HL-60 (cell line): ENCODE results near the gene ATXN7L3.

Experiments
- DNase-seq, 2 experiments: peaks; one replicate each; pipeline ENCODE4 v3.0.0-alpha.2; 2010 to 2020; ENCODE audit warnings: low read depth in 1 of 2, low spot score in 1 of 2
- H3K27ac ChIP-seq: fragments of 250-450 bp; sonication (Bioruptor Pico); replicated peaks from 2 replicates; pipeline ENCODE4 v1.5.1; 2020; ENCODE audit warnings: mild to moderate bottlenecking, moderate library complexity
- H3K27me3 ChIP-seq: fragments of 250-450 bp; sonication (Bioruptor Pico); 2 replicates; pipeline ENCODE4 v1.5.1; 2021; ENCODE audit warnings: mild to moderate bottlenecking, moderate library complexity; ENCODE audit not compliant: insufficient read depth, poor library complexity, severe bottlenecking
- H3K4me3 ChIP-seq: replicated peaks from 2 replicates; pipeline ENCODE4 v1.5.1; 2011; ENCODE audit warnings: mild to moderate bottlenecking, control low read depth, low read length; ENCODE audit not compliant: insufficient read depth
- GABPA ChIP-seq: IDR thresholded peaks from 2 replicates; pipeline ENCODE4 v1.6.1; 2012; ENCODE audit warnings: low read depth
- POLR2AphosphoS5 ChIP-seq: IDR thresholded peaks from 2 replicates; pipeline ENCODE4 v1.6.1; 2012; ENCODE audit warnings: low read depth
- SPI1 ChIP-seq: IDR thresholded peaks from 2 replicates; pipeline ENCODE4 v1.6.1; 2012; ENCODE audit warnings: low read depth, mild to moderate bottlenecking, borderline replicate concordance
- TF ChIP-seq, protein P1 (sequence below): IDR thresholded peaks from 2 replicates; pipeline ENCODE4 v1.6.1; 2012; ENCODE audit warnings: low read depth; ENCODE audit not compliant: insufficient replicate concordance
- TF ChIP-seq, protein P2 (sequence below): IDR thresholded peaks from one replicate; pipeline ENCODE4 v1.5.1; 2011; ENCODE audit warnings: low read length, control low read depth, inconsistent platforms; ENCODE audit not compliant: insufficient read depth

ATXN7L3 gene

DNA sequence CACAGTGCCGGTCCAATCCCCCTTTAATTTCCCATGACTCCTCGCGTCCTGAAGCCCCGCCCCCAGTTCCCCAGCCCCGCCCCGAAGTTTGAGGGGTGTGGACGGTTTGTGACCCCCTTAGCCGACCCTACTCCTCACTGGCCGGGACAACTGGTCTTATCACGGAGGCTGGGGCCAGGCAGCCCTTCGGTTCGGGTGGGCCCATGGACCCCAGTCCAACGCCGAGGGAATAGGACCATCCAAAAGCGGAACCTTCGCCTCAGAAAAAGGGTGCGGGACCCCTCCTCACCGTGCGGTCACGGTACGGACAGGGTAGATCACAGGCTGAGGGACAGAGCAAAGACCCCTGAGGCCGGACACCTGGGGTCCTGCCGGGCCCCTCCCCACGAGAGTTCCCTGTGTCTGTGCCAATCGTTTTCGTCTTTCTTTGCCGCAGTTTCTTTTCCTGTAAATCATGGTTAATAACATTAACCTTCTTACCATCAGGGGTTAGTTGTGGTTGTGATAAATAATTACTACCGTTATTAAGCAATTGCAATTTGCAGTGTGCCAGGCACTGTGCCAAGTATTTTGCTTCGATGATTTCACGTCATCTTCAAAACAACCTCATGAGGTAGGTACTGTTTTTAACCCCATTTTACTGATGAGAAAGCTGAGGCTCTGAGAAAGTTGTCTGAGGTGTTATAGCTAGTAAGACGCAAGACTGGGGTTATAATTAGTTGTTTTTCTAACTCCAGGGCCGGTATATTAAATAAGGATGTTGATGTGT, 12.4 kb downstream of the ATXN7L3 start:
- H3K27ac ChIP-seq, result peak overlapping the region; percentile 99
- DNase-seq, result no peak
- peak overlapping the region; percentile 90 for H3K4me3 ChIP-seq
- TF ChIP-seq, protein P1, sequence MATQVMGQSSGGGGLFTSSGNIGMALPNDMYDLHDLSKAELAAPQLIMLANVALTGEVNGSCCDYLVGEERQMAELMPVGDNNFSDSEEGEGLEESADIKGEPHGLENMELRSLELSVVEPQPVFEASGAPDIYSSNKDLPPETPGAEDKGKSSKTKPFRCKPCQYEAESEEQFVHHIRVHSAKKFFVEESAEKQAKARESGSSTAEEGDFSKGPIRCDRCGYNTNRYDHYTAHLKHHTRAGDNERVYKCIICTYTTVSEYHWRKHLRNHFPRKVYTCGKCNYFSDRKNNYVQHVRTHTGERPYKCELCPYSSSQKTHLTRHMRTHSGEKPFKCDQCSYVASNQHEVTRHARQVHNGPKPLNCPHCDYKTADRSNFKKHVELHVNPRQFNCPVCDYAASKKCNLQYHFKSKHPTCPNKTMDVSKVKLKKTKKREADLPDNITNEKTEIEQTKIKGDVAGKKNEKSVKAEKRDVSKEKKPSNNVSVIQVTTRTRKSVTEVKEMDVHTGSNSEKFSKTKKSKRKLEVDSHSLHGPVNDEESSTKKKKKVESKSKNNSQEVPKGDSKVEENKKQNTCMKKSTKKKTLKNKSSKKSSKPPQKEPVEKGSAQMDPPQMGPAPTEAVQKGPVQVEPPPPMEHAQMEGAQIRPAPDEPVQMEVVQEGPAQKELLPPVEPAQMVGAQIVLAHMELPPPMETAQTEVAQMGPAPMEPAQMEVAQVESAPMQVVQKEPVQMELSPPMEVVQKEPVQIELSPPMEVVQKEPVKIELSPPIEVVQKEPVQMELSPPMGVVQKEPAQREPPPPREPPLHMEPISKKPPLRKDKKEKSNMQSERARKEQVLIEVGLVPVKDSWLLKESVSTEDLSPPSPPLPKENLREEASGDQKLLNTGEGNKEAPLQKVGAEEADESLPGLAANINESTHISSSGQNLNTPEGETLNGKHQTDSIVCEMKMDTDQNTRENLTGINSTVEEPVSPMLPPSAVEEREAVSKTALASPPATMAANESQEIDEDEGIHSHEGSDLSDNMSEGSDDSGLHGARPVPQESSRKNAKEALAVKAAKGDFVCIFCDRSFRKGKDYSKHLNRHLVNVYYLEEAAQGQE, result no peak
- no peak for TF ChIP-seq SPI1
- TF ChIP-seq, protein P2, sequence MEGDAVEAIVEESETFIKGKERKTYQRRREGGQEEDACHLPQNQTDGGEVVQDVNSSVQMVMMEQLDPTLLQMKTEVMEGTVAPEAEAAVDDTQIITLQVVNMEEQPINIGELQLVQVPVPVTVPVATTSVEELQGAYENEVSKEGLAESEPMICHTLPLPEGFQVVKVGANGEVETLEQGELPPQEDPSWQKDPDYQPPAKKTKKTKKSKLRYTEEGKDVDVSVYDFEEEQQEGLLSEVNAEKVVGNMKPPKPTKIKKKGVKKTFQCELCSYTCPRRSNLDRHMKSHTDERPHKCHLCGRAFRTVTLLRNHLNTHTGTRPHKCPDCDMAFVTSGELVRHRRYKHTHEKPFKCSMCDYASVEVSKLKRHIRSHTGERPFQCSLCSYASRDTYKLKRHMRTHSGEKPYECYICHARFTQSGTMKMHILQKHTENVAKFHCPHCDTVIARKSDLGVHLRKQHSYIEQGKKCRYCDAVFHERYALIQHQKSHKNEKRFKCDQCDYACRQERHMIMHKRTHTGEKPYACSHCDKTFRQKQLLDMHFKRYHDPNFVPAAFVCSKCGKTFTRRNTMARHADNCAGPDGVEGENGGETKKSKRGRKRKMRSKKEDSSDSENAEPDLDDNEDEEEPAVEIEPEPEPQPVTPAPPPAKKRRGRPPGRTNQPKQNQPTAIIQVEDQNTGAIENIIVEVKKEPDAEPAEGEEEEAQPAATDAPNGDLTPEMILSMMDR, result no peak
- TF ChIP-seq POLR2AphosphoS5, result no peak
- TF ChIP-seq GABPA, result no peak
- no peaks in the 10 kb centered on the region for H3K27me3 ChIP-seq

DNA sequence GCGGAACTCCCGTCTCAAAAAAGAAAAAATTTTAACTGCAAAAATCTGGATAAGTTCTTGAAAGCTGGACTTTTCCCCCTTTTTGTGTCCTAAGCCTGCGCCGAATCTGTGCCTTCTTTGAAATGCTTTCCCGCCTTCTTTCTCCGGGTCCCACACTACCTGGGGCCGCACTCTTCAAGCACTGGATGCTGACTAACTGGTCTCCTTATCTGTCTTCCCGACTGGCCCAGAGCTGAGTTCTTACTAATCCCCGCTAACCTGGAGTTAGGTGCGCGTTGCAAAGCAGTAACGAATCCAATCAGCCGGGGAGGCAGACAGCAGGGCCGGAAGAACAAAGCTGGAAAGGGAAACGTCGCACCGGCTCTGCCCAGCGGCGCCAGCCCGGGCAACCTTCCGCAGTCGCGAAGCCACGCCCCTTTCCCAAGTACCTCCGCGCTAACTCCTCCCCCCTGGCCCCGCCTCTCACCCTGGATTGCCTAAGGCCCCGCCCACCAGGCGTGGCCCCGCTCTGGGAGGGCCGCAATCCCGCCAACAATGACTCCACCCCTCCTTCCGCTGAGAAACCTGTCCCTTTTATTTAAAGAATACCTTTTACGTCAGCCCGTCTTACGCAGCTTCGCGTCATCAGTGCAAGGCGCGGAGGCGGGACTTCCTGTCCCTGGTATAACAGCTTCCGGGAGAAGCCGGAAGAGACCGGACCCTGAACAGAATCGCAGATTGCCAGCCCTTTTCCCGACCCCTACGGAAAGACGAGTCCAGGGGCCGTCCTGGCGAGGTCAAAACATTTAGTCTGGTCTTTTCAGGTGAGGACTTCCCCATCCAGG, 13.2 kb downstream of the ATXN7L3 start, which contains the start of gene TMUB2:
Gene TMUB2, plus strand, starts transcription at position 666 of the 824 bp plus-strand sequence. CDS start 737 bp downstream, outside the sequence.
- Histone ChIP-seq H3K4me3 (peak within 1 kb of the TSS; percentile 90), H3K27me3 (no peaks in the 10 kb centered on the region), H3K27ac (peak within 1 kb of the TSS; percentile 99)
- DNase-seq, result peak; percentile 98 to 99
- peak; percentile 97 for TF ChIP-seq GABPA
- TF ChIP-seq, protein P2, result no peak
- TF ChIP-seq, protein P1, result no peak
- TF ChIP-seq SPI1, result peak; percentile 42; the same call in 1 of the 2 replicates
- peak; percentile 84 for TF ChIP-seq POLR2AphosphoS5

DNA sequence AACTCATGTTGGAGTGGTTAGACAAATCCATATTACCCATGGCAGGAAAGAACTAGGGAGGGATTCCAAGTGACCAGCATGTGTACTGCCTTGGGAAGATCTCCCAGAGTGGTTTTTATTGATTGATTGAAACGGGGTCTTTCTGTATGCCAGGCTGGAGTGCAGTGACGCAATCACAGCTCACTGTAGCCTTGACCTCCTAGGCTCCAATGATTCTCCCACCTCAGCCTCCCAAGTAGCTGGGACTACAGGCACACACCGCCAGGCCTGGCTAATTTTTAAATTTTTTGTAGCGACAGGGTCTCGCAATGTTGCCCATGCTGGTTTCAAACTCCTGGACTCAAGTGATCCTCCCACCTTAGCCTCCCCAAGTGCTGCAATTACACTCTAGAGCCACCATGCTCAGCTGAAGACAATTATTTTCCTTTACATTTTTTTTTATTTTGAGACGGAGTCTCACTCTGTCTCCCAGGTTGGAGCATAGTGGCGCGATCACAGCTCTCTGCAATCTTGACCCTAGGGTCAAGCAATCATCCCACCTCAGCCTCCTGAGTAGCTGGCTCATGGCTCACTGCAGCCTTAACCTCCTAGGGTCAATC, 15.4 kb downstream of the ATXN7L3 start:
- Histone ChIP-seq H3K27ac (no peak overlapping the region), H3K27me3 (no peaks in the 10 kb centered on the region), H3K4me3 (no peak overlapping the region)
- DNase-seq, result no peak
- TF ChIP-seq SPI1 (no peak), POLR2AphosphoS5 (no peak), GABPA (no peak)
- TF ChIP-seq, protein P2, result no peak
- TF ChIP-seq, protein P1, result no peak
